Middle frontal gyrus (tissue), 1 donor: ENCODE results near the gene ARPP21.

Experiments used
- DNase-seq: peaks from one replicate; pipeline ENCODE4 v3.0.0-alpha.2; 2015; ENCODE audit warnings: low spot score; ENCODE audit errors: extremely low spot score

ARPP21 gene

DNA sequence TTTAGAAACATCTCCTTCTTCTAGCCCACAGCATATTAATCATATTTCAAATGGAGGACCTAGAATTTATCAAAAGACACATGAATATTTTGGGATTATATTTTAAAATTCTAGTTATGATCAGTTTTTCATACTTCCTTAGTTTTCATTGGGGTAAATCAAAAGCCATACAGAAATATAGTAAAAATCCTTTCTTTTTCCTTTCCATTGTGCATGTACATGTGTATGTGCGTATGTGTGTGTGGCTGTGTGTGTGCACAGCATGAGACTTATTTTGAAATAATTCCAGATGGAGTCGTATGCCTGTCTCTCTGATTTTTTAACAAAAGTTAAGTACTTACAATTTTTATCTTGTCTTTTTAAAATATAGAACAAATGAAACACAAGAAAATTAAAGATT lies 94.5 kb downstream of the ARPP21 start:
- no peak for DNase-seq

DNA sequence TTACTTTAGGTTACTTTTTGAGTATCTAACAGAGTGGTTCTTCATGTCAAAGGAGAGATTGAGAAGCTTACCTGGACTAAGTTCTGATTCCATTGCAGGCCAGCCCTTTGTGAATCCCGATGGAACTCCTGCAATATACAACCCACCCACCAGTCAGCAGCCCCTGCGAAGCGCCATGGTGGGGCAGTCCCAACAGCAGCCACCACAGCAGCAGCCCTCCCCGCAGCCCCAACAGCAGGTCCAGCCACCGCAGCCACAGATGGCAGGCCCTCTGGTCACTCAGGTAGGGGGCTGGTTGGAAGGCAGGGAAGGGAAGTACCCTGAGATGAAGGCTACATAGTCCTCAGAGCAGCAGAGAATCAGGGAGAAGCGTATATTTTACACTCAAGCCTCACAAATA lies 97.8 kb downstream of the ARPP21 start:
- no peak for DNase-seq

DNA sequence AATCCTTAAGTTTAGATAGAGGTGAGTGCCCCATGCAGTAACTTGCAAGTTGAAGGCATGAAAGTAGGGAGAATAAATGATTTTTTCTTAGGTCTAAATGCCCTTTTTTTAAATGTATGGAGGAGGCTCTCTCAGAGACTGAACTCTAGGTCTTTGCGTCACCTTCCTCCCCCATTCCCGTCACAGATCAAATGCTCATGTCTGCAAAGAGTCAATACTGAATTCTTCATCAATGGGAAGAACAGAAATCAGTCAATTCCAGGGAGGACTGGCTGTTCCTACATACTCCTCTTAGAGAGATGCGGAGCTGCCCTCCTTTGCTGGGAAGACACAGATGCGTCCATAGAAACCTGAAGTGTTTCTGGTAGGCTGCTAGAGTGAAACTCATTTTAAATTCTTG lies 98.2 kb downstream of the ARPP21 start:
- DNase-seq, result no peak

- DNase-seq, result no peak
Measured at GRCh38 chr3:35737934-35738706, 98.8 kb downstream of the ARPP21 start.

GRCh38 chr3:35739181-35739809 lies 100.0 kb downstream of the ARPP21 start:
- DNase-seq, result no peak

- DNase-seq, result no peak
Measured at GRCh38 chr3:35739964-35740527, 100.7 kb downstream of the ARPP21 start.

DNA sequence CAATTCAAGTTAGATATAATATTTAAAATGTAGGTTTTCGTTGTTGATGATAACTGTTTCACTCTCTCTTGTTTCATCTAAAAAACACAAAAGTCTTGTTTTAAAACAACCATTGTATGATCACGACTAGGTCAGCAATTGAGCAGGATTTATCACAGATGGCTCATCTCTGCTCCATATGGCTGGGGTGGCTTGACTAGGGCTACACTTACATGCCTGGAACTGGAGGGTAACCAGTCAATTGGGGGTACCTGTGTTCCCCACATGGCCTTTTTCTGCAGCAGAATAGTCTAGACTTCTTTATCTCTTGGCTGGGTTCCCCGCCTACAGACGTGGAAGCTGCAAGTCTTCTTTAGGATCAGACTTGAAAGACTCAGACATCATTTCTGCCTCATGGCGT lies 103.9 kb downstream of the ARPP21 start:
- no peak for DNase-seq

GRCh38 chr3:35744419-35744818 lies 105.1 kb downstream of the ARPP21 start:
- no peak for DNase-seq

GRCh38 chr3:35745351-35745750 lies 106.0 kb downstream of the ARPP21 start:
- no peak for DNase-seq

GRCh38 chr3:35745802-35746484 lies 106.6 kb downstream of the ARPP21 start:
- no peak for DNase-seq

- no peak for DNase-seq
Measured at GRCh38 chr3:35746492-35746891, 107.2 kb downstream of the ARPP21 start.

DNA sequence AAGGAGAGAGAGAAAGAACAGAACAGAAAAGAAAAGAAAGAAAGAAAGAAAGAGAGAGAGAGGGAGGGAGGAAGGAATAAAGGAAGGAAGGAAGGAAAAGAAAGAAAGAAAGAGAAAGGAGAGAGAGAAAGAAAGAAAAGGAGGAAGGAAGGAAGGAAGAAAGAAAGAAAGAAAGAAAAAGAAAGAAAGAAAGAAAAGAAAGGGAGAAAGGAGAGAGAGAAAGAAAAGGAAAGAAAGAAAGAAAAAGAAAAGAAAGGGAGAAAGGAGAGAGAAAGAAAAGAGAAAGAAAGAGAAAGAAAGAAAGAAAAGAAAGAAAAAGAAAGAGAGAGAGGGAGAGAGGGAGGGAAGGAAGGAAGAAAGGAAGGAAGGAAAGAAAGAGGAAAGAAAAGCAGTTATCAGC lies 108.8 kb downstream of the ARPP21 start:
- no peak for DNase-seq

- DNase-seq, result no peak
Measured at GRCh38 chr3:35751207-35751606, 111.9 kb downstream of the ARPP21 start.

DNA sequence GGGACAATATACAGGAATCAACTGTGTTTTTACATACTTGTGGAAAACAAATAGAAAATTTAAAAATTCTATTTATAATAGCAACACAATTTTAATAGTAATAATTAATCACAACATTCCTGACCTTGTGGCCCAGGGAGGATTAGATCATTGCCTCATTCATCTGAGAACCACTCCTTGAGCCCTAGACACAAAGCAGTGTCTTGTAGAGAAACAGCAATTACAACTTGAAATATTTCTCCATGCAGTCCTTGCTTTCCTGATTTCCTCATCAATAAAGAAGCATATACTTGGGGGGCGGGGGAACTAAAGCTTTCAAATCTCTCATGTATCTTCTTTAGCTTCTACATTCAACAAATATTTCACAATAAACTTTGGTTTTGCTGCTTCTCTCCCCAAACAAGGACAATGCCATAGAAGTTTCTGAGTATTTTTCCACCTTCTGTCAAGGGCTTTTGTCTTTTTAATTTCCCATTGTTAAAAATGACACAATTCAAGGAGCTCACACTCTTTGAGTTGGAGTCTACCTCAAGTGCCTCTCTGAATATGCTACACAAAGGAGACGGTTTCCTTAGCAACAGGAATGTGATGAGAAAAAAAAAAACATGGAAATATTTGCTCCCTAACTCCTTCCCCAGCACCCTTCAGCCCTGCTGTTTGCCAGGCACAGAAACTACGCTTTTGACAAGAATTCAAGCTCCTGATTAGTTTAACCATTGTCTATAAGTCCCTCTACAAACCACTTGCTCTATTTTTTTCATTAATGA lies 118.8 kb downstream of the ARPP21 start:
- no peak for DNase-seq

- DNase-seq, result peak; percentile 33
Measured at GRCh38 chr3:35760146-35760545, 120.8 kb downstream of the ARPP21 start.

DNA sequence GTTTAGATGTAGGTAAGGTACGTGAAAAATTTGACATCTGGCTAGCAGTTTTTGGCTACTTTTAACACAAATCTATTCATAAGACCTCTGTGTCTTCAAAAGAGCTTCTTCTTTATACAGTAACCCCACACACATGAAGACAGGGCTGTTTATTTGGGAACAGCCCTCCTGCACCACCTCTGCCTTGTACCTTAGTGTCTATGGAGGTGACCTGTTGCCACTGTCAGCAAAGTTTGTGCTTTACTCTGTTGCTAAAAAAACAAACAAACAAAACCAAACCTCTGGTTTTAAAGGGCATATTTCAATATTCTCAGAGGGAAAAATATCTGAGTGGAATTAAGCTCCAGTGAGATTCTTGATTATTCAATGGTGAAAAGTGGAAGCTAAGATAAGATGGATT lies 122.0 kb downstream of the ARPP21 start:
- DNase-seq, result no peak

DNA sequence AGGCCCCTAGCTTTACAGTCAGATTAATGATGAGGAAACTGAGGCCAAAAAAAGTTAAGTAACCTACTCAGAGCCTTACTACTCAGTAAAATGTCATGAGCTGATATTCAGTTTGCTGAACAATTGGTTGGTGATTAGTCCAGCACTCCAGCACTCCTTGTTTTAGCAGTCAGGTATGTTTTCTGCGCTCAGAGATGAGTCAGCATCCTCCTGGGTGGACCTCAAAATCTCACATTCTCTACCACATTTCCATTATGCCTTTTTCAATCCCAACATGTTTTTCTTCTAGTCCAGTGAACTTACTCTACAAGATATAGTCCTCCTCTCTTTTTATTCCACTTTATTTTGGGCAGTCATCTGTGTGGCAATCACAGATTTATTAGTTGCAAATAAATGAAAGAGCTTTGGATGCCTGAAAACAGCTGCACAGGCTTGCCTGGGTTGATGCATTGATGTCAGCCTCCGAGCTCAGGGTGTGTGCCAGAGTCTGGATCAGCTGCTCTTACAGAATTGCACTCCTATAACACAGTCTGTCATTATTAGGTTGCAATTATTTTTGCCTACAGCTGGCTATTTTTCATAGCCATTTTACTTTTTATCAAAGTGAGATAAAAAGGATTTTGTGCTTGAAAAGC lies 133.2 kb downstream of the ARPP21 start:
- DNase-seq, result no peak

DNA sequence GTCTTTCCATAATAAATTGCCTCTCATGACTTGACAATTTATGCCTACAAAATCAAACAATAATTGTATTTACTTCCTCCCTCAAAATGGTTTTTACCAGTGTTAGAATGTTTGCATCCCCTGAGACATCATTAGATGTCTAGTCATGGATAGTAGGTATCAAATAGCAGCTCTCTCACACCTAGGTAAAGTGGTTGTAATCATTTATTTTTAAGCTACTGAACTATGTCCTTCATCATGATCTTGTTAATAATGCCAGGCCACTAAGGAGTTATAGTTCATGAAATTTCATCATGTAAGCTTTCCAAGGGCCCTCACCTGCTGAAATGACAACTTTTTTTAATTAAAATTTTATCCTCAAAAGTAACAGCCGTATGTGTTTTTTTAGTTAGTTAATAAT lies 134.1 kb downstream of the ARPP21 start:
- DNase-seq, result no peak

DNA sequence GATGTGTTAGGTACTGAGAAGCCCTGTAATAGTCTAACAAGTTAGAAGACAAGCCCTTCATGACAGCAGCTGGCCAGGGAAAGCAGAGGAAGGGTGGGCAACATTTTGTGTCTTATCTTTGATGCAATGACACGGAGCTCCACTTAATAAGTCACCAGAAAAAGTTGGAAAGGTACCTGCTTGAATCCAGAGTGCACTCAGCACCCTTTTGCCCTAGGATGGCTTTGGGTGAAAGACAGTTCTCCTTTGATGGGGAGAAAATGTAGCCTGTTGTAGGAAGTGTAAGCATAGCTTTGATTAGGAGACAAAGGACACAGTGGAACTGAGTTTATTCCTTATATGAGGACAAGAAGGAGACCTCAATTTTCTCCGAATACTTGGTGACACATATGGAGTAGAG lies 137.0 kb downstream of the ARPP21 start:
- DNase-seq, result no peak

DNA sequence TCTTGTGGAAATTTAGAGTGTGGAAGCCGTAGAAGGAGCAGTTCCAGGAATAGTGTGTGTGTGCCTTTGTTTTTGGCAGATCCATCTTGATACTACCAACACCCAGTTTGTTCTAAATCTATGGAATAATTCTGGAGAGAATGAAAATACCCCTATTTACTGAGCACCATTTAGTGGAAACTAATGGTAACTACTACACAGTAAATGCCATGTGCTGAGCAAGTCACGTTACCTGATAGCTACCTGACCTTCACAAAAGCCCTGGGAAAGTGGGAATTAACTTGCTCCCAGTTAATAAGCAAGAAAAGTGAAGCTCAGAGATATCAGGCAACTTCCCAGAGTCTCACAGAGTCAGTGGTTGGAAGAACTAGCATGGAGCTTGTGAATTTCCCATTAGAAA lies 137.7 kb downstream of the ARPP21 start:
- no peak for DNase-seq
